Activated T-cell treated with anti-CD3 and anti-CD28 coated beads for 1 hour (primary cell): ENCODE measurements around the gene SIGLEC8.
"Not testable (repeated sequence)": the region's sequence is repeated elsewhere in the genome, so short reads cannot be mapped to it uniquely, and the experiment has no call there.

ENCODE experiments used
- DNase-seq: peaks from one replicate; pipeline ENCODE4 v3.0.0-alpha.2; 2020; ENCODE audit warnings: low read depth

Gene SIGLEC8

DNA sequence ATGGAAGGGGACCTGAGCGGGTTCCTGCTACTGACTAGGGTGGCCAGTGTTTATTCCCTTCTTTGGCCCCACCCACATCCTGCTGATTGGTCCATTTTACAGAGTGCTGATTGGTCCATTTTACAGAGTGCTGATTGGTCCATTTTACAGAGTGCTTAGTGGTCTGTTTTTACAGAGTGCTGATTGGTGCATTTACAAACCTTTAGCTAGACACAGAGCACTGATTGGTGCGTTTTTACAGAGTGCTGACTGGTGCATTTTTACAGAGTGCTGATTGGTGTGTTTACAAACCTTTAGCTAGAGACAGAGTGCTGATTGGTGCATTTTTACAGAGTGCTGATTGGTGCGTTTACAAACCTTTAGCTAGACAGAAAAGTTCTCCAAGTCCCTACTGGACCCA, 10.7 kb downstream of the SIGLEC8 start:
- not testable (repeated sequence) for DNase-seq

- peak; percentile 64 for DNase-seq
Measured at GRCh38 chr19:51441410-51442390, 16.6 kb downstream of the SIGLEC8 start.

DNA sequence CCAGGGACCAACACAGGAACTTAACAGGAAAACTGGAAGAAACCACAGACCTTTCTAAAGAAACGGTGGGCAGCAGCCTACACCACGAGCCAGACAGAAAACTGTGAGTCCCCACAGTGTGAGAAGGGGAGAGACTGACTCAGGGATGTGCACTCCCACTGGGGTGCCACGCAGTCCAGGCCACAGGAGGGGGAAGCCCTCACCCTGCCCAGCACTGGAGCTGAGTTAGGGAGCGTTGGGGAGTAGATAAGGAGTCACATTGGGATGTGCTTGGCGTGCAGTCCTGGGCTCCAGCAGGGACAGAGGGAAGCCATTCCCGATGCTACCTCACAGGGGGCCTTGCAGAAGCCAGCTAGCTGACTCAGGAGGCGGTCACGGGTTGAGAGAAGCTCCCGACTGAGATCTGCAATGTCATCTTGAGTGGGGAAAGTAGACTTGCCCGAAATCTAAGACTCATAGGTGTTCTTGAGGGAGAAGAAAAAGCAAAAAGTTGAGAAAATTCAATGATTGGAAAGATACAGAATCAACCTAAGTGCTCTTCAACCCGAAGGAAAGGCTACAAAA, 17.3 kb downstream of the SIGLEC8 start:
- DNase-seq, result peak; percentile 12

- no peak for DNase-seq
Measured at GRCh38 chr19:51440052-51440451, 18.2 kb downstream of the SIGLEC8 start.

DNA sequence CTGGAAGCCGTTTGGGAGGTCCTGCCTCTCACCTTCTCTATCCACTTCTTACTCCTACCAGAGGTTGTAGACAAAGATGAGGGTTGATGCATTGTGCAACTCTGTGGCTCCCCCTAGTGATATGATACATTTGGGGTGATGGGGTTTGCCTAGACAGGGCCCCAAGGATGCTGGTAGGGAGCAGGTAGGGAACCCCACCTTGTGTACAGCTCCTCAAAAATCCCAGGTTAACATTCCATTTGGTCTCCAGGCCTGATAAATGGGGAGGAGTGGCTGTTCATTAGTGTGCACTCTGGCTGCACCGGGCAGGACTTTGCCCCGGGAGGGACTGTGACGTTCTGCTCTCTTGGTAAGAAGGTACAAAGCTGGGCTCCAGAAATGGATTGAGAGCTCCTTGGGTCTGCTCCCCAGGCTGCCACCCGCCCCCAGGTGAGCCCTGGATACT, 19.2 kb downstream of the SIGLEC8 start:
- DNase-seq, result no peak

GRCh38 chr19:51434456-51434855, 23.8 kb downstream of the SIGLEC8 start:
- no peak for DNase-seq

- no peak for DNase-seq
Measured at GRCh38 chr19:51433043-51433442, 25.2 kb downstream of the SIGLEC8 start.

GRCh38 chr19:51431124-51431523, 27.1 kb downstream of the SIGLEC8 start:
- DNase-seq, result no peak

GRCh38 chr19:51430221-51430620, 28.0 kb downstream of the SIGLEC8 start:
- DNase-seq, result no peak

DNA sequence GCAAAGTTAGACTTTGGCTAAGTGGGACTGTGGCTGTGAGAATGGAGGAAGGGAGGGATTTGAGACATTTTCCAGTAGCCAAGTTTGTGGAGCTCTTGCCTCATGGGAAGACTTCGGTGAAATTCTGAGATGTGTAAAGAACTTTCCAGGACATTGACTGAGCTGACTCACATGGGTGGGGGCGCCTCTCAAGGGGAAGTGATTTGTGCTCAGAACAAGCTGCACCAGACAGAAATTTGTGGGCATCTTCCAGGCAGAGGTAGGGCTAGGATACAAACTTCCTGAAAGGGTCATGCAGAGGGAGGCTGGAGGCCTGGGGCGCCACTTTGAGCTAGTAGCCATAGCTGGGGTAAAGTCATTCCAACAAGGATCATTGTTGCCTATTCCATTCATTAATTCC, 31.1 kb downstream of the SIGLEC8 start:
- DNase-seq, result no peak

GRCh38 chr19:51422053-51422448, 36.2 kb downstream of the SIGLEC8 start:
- peak; percentile 84 for DNase-seq

GRCh38 chr19:51421229-51422052, 36.8 kb downstream of the SIGLEC8 start:
- no peak for DNase-seq

- DNase-seq, result not testable (repeated sequence)
Measured at GRCh38 chr19:51420511-51420910, 37.7 kb downstream of the SIGLEC8 start.

DNA sequence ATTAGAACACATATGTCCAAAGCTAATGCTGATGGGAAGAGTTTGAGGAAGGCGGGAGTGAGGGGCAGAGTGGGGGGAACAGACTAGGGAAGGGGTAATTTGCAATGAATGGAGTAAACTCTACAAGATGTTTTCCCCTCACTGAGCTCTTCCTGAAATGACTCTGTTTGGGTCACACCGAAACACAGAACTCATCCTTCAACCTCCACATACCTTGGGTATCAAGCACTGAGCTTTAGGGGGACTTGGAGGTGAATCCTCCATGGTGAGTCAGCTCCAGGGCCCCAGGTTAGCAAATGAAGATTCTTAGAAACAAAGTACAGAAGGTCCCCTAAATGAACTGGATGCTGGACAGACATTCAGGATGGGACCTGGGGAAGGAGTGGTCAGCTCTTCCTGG, 39.5 kb downstream of the SIGLEC8 start:
- DNase-seq, result no peak

DNA sequence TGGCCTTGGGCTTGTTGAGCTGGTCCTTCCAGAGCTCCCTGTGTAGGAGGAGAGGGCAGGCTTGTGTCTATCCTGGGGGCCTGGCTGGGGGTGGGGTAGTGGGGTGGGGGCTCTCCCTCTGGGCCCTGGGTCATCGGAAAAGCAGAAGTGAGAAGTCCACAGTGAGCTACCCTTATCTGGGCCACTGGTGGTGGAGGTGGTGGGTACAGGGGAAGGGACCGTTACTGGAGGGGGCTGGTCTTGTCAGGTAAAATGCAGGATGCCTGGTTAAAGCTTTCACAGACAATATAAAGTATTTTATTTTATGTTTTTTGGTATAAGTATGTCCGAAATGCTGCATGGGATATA, 40.5 kb downstream of the SIGLEC8 start:
- no peak for DNase-seq

- no peak for DNase-seq
Measured at GRCh38 chr19:51417107-51417809, 41.0 kb downstream of the SIGLEC8 start, which contains the start of gene SIGLEC10. Gene SIGLEC10, minus strand, starts transcription at chr19:51417642. Its CDS starts 61 bp downstream, at chr19:51417581.

GRCh38 chr19:51416422-51416821, 41.8 kb downstream of the SIGLEC8 start:
- DNase-seq, result not testable (repeated sequence)

DNA sequence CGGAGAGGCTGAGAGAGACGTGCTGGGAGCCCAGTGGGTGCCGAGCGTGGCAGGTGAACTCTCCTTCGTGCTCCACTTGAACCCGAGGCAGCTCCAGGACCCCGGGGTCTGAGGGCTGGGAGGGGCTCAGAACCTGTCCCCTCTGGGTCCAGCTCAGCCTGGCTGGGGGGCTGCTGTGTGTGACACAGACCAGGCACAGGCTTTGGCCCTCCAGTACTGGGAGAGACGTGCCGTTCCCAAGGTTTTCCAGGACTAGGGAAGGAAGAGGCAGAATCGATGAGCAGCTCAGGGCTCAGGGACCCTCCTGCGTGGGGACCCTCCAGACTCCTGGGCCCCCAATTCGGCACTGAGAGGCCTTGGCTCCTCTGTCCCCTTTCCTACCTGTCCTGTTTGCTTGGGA, 43.1 kb downstream of the SIGLEC8 start:
- DNase-seq, result no peak

- DNase-seq, result no peak
Measured at GRCh38 chr19:51410950-51411748, 47.1 kb downstream of the SIGLEC8 start.

DNA sequence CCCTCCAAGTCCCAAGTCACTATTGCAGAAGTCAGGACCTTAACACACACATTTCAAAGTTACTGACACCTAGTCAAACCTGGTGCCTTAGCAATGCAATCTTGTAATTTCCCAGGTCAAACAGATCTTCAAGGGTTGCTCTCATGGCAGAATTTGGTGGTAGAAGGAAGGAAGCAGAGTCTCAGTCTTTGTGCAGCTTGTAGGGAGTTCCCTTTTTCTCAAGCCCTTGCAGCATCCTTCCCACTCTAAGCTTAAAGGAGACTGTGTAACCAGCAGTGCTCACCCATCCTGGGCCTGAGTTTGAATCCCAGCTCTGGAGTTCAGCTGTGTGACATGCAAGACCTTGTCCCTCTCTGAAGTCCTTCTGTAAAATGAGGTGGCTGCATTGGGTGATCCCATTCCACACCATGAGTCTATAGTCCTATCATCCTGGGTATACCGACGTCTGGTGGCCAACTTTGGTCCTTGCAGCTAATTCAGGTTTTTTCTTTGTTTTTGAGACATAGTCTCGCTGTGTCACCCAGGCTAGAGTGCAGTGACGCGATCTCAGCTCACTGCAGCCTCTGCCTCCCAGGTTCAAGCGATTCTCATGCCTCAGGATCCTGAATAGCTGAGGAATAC, 50.6 kb downstream of the SIGLEC8 start:
- no peak for DNase-seq
